ENCODE measurements around the gene ABCB4.

GRCh38 chr7:87495366-87495765 is 19.9 kb upstream of the ABCB4 start:
- TF ChIP-seq EZH2phosphoT487 (IDR thresholded peaks at IDR 0.05; ENCODE audit: borderline replicate concordance, low read depth, low read length) (no peak), CTCF (conservative IDR thresholded peaks at IDR 0.05; ENCODE audit: low read length) (no peak)
